ENCODE measurements around the gene PTPRF.

Gene PTPRF

DNA sequence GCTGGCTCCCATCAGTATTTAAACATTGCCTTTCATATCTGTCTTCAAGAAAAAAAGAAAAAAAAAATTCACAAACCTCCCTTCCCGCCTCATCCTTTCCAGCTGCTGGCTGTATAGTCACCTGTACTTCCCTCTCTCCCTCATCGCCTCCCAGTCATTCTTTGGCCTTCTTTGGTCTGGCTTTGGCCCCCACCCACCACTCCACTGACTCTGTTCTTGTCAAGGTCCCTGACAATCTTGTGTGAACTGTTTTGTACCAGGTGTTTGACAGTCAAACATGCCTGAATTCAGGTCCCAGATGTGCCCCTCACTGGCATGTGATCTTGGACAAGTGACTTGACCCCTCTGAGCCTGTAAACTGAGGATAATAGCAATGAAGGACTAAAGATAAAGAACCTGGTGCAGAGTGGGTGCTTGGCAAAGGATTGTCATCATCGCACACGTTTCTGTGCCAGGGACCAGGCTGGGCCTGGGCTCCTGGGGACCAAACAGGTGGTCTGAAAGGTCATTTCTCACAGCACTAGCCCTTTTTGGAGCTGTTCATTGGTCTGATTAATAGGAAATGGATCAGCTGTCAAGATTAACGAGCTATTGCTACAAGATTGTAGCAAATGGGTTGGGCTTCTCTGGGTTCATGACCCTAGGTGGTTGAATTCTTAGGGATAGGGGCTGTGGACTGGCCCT, 21.5 kb downstream of the PTPRF start:
- DNase-seq (ENCODE audit: low read depth, low spot score) = no peak

GRCh38 chr1:43552813-43553212, 22.1 kb downstream of the PTPRF start:
- DNase-seq (ENCODE audit: low read depth, low spot score) = no peak

DNA sequence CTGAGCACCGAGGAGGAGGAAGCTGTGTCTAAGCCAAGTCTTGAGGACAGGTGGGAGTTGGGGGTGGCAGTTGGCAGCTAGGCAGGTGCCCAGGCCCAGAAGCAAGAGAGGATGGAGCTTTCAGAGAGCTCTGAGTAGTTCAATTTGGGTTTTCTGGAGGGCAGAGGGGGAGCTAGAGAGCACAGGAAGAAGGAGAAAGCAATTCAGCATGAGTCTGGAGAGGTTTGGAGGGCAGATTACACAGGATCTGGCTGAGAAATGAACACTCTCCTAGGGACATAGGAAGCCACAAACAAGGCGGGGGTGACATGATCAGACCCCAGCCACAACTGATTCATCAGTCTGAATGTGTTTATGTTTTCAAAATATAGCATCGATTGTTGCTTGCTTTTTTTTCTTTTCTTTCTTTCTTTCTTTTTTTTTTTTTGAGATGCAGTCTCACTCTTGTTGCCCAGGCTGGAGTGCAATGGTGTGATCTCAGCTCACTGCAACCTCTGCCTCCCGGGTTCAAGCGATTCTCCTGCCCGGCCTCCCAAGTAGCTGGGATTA, 23.8 kb downstream of the PTPRF start:
- no peak for DNase-seq (ENCODE audit: low read depth, low spot score)

DNA sequence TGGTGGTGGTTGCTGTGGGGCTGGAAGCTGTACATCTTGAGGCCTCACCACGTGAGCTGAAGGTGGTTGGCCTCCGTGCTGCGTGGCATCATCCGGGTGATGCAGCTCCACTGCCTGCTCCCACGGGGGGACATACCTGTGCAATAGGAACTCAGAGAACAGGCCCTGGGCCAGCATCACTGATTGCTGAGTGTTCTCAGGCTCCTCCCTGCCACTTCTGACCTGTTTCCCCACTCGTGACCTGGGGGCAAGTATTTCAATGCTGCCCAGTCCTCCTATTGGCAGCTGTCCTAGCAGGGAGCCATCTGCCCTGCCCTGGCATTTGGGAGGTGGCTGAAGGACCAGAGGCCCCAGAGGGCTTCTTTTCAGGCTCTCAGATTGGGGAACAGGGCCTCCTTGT, 26.1 kb downstream of the PTPRF start:
- no peak for DNase-seq (ENCODE audit: low read depth, low spot score)

- no peak for DNase-seq (ENCODE audit: low read depth, low spot score)
These were observed 27.1 kb downstream of the PTPRF start for GRCh38 chr1:43557744-43558245.

DNA sequence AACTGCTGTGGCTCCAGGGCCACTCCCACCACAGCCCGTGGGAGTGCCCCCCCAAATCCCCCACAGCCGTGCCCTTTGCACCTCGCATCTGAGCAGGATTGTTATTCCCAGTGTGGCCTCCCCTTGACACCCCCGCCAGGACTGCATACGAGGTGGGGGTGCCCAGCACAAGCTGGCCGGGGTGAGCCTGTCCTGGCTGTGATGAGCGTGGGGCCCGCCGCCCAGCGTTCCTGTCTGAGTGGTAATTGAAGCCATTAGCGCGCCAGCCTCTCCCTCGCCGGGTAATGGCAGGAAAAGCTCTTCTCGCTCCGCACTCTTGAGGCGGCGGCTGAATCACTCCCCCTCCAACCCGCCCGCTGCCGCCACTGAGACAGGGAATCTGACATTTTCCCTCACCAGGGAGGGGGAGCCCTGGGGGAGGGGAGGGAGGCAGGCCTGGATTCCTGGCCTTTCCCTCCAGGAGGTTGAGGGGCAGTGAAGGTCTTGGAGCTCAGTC, 27.7 kb downstream of the PTPRF start:
- no peak for DNase-seq (ENCODE audit: low read depth, low spot score)

GRCh38 chr1:43559714-43560113, 29.0 kb downstream of the PTPRF start:
- DNase-seq (ENCODE audit: low read depth, low spot score) = no peak

- DNase-seq (ENCODE audit: low read depth, low spot score) = no peak
These were observed 29.6 kb downstream of the PTPRF start for GRCh38 chr1:43560286-43560685.

DNA sequence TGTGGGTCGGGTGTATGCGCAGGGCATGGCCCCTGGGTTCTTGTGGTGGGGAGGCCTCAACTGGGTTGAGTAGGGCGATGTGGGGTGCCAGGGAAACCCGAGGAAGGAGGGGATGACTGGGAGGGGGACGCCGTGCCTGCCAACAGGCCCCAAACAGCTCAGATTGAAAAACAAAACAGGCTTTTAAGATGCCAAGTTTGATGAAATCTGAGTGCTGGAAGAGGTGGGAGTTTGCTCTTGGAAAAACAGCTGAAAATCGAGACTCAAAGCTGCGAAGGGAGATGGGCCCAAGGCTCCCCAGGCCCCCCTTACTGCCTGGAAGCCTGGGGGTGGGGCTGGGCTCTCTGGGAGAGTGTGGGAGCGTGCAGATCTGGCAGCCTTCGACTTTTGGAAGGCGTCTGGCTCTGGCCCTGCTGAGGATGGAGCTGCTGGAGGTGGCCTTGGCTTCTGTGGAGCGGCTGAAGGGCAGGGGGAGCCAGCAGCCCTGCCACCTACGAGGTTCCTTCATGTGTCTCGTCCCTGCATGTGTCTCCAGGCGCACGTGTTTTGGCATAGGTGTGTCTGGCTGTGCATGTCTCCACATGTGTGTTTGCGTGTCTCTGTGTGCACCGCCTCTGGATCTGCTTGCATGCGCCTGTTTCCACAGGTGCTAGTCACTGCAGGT, 33.3 kb downstream of the PTPRF start:
- no peak for DNase-seq (ENCODE audit: low read depth, low spot score)

DNA sequence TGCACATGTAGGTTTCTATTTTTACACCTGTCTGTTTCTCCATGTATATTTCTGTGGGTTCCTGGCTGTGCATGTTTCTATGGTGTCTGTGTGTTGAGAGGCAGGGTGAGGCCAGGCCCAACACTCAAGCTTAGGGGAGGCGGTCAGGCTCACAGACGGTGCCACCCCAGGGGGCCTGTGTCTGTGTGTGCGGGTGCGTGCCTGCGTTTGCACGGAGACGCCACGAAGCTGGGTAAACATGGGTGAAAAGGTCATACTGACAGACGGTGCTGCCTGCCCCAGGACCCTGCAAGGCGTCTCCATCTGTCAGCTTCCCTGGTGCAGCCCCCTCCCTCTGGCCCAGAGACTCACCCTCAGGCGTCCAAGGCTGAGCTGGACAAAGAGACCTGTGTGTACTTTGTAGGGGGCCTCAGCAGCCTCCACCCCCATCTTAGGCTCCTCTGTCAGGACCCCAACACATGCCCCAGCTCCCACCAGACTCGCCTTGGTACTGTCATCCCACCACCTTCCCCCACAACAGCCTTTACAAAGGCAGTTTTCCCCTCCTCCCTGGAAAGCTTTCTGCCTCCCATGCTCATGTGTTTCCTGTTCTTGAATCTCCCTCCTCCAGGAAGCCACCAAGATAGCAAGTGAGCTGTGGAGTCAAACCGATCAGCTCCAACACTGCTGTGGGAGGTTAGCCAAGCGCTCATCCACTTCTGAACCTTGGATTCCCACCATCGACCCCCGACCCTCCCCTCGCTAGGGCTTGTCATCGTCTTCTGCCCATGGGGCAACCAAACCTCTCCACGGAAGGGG, 34.1 kb downstream of the PTPRF start:
- DNase-seq (ENCODE audit: low read depth, low spot score) = no peak

- DNase-seq (ENCODE audit: low read depth, low spot score) = no peak
These were observed 35.1 kb downstream of the PTPRF start for GRCh38 chr1:43565600-43566360.

DNA sequence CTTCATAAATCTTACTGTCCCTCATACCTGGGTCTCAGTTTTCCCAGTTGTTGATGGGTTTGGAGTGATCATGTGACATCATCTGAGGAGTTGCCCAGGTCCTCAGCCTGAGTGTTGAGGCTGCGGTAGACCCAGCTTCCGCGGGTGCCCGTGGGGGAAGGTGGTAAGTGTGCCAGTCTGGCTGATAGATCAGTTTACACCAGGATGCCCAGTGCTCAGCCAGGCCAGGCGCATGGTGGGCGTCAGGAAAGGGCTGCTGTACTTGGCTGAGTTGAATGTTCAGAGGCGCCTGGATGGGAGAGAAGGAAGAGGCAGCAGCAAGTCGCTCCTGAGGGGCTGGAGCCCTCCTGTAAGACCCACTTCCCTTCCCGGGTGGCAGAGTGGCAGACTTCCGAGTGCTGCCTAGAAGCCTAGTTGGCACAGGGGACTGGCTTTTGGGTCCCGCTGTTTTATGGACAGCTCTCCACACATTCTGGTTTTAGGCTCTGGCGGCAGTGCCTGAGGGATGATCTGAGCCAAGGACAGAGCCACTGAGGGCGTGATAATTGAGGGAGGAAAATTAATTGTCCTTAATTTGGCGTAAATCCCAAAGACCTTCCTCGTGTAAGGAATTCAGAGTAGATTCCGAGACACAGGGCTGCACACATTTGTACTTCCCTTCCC, 35.8 kb downstream of the PTPRF start:
- DNase-seq (ENCODE audit: low read depth, low spot score) = no peak

GRCh38 chr1:43569175-43569574, 38.5 kb downstream of the PTPRF start:
- no peak for DNase-seq (ENCODE audit: low read depth, low spot score)

GRCh38 chr1:43570277-43570676, 39.6 kb downstream of the PTPRF start:
- DNase-seq (ENCODE audit: low read depth, low spot score) = no peak

DNA sequence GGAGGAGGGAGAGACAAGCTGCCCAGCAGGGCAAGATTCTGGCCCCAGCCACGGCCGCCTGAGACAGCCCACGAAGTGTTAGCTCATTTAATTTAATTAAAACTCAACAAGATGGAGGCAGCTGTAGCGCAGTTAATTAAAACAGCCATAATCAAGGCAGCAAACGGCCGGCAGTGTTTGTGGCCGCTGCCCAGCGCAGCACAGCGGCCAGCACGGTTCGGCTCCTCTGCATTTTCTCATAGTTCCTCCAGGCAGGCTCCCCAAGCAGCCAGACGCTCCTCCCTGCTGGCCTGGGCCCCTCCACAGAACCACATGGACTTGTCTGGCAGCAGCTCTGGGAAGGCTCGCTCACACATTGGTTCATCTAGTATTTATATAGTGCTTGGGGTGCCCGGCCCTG, 40.0 kb downstream of the PTPRF start:
- no peak for DNase-seq (ENCODE audit: low read depth, low spot score)

DNA sequence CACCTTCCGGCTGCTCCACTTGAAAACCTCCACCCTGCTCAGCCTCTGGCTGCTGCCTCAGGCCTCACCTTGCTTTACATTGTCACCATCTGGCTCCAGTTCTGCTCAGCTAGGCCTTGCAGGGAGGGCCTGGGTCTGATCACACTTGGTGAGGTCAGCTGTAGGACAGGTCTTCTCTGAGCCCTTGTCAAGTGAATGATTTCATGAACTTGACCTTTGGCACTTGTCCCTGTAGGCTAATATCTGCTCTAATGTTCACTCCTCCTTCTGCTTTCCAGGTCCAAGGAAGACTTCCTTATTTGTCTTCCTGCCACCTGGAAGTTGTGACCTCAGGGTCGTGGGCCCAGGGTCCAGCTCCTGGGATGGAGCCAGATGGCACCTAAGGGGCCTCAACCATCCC, 41.4 kb downstream of the PTPRF start:
- no peak for DNase-seq (ENCODE audit: low read depth, low spot score)

DNA sequence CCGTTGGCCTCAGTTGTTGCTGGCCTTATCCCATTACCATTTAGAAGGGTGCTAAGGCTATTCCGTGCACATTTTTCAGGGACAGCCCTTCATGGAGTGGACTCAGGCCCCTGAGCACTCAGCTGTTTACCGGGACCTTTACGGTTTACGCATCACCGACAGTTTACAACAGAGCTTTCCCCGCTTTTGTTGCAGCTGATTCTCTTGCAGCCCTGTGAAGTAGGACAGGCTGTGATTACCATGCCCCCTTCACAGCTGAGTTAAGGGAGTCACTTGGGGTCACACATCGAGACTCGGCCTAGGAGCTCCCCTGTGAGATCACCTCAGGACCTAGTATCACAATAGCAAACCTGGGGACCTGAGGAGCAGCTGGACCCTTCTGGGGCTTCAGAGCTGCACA, 41.9 kb downstream of the PTPRF start:
- no peak for DNase-seq (ENCODE audit: low read depth, low spot score)

DNA sequence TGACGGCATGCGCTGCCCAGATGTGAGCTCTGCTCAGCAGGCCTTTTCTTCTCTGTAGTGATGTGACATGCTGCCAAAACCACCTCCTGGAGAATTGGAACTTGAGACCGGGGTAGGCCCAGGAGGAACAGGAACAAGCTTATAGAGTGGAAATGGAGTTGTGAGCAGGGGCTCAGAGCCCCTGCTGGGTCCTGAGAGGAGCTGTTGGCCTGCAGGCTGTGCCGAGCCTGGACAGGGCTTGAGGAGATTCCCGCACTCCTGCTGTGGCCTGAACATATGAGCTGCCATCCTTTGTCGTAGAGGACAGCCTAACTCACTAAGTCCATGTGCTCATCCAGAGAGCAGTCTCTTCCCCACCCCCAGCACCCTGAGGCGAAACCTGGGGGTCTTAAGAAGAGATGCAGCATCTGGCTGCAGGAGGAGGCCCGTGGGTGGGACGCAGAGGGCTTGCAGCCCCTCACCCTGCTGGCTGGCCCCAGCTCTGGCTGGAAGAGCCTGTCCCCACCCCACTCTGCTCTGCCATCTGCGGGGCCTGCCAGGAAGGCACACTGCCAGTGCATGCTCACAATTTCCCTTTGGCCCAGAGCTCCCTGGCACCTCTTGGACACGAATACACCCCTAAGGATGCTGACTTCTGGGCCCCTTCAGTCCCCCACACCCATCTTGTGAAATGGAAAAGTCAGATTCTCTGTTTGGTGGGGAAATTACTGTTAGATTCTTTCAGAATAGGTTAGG, 42.5 kb downstream of the PTPRF start:
- DNase-seq (ENCODE audit: low read depth, low spot score) = peak; percentile 90

- no peak for DNase-seq (ENCODE audit: low read depth, low spot score)
These were observed 45.8 kb downstream of the PTPRF start for GRCh38 chr1:43576521-43576920.

Data from smooth muscle cell of the brain vasculature (primary cell).